H9 (cell line): ENCODE data around the gene TMEM92. TPM values are rescaled to one million over a fixed set of nuclear protein-coding genes. Genes with fewer than 3 reads are reported as not detected.

Experiments
- DNase-seq: peaks from one replicate; pipeline ENCODE4 v3.0.0-alpha.2; 2017
- H2AFZ ChIP-seq: one replicate; pipeline ENCODE4 v1.6.1; 2013; ENCODE audit warnings: mild to moderate bottlenecking, low read length, control low read depth, moderate library complexity
- H2AK5ac ChIP-seq: 2 replicates; pipeline ENCODE4 v1.6.1; 2013; ENCODE audit warnings: low read length, control low read depth, mixed read lengths; ENCODE audit not compliant: insufficient read length
- H2BK120ac ChIP-seq: one replicate; pipeline ENCODE4 v1.6.1; 2013; ENCODE audit warnings: low read depth, mild to moderate bottlenecking, low read length, control low read depth, inconsistent platforms; ENCODE audit not compliant: poor library complexity, severe bottlenecking
- H2BK12ac ChIP-seq: 2 replicates; pipeline ENCODE4 v1.6.1; 2013; ENCODE audit warnings: low read length, control low read depth, mixed read lengths, low read depth; ENCODE audit not compliant: insufficient read length
- H2BK15ac ChIP-seq: 2 replicates; pipeline ENCODE4 v1.6.1; 2013; ENCODE audit warnings: low read depth, low read length, control low read depth
- H2BK20ac ChIP-seq: one replicate; pipeline ENCODE4 v1.6.1; 2013; ENCODE audit warnings: low read depth, mild to moderate bottlenecking, low read length, control low read depth, inconsistent platforms; ENCODE audit not compliant: poor library complexity, severe bottlenecking
- H2BK5ac ChIP-seq: 2 replicates; pipeline ENCODE4 v1.6.1; 2013; ENCODE audit warnings: low read length, control low read depth, mixed read lengths; ENCODE audit not compliant: insufficient read length
- H3K14ac ChIP-seq: 2 replicates; pipeline ENCODE4 v1.6.1; 2013; ENCODE audit warnings: low read length, control low read depth; ENCODE audit not compliant: insufficient read depth
- H3K18ac ChIP-seq: 2 replicates; pipeline ENCODE4 v1.6.1; 2013; ENCODE audit warnings: low read depth, mild to moderate bottlenecking, mixed read lengths, low read length, control low read depth; ENCODE audit not compliant: insufficient read length
- H3K23ac ChIP-seq: 2 replicates; pipeline ENCODE4 v1.6.1; 2013; ENCODE audit warnings: low read length, control low read depth, mixed read lengths, low read depth; ENCODE audit not compliant: insufficient read length
- H3K23me2 ChIP-seq: 2 replicates; pipeline ENCODE4 v1.6.1; 2013; ENCODE audit warnings: low read depth, mild to moderate bottlenecking, mixed read lengths, low read length, control low read depth; ENCODE audit not compliant: insufficient read length, poor library complexity, severe bottlenecking
- H3K27ac ChIP-seq: 2 replicates; pipeline ENCODE4 v1.5.1; 2013; ENCODE audit warnings: low read length, control low read depth, mixed read lengths, low read depth; ENCODE audit not compliant: insufficient read length
- H3K27me3 ChIP-seq: 2 replicates; pipeline ENCODE4 v1.6.1; 2013; ENCODE audit warnings: low read length, control low read depth, inconsistent platforms; ENCODE audit not compliant: insufficient read depth
- H3K4ac ChIP-seq: 2 replicates; pipeline ENCODE4 v1.6.1; 2013; ENCODE audit warnings: low read depth, mild to moderate bottlenecking, control low read depth, inconsistent platforms, low read length, moderate library complexity
- H3K4me1 ChIP-seq: 2 replicates; pipeline ENCODE4 v1.6.1; 2013; ENCODE audit warnings: low read length, control low read depth, inconsistent platforms; ENCODE audit not compliant: insufficient read depth
- H3K4me2 ChIP-seq: 2 replicates; pipeline ENCODE4 v1.6.1; 2013; ENCODE audit warnings: low read length, control low read depth, mixed read lengths; ENCODE audit not compliant: insufficient read length, insufficient read depth
- H3K56ac ChIP-seq: 2 replicates; pipeline ENCODE4 v1.6.1; 2013; ENCODE audit warnings: low read depth, mild to moderate bottlenecking, mixed read lengths, low read length, control low read depth; ENCODE audit not compliant: insufficient read length
- H3K79me1 ChIP-seq: 2 replicates; pipeline ENCODE4 v1.6.1; 2013; ENCODE audit warnings: low read depth, mild to moderate bottlenecking, moderate library complexity, low read length, control low read depth, inconsistent platforms; ENCODE audit not compliant: insufficient read depth, poor library complexity, severe bottlenecking
- H3K79me2 ChIP-seq: 2 replicates; pipeline ENCODE4 v1.6.1; 2013; ENCODE audit warnings: low read length, control low read depth, inconsistent platforms; ENCODE audit not compliant: insufficient read depth
- H3K9ac ChIP-seq: 2 replicates; pipeline ENCODE4 v1.6.1; 2013; ENCODE audit warnings: low read length, control low read depth, mixed read lengths; ENCODE audit not compliant: insufficient read length; ENCODE audit errors: extremely low read depth
- H3K9me3 ChIP-seq: one replicate; pipeline ENCODE4 v1.6.1; 2013; ENCODE audit warnings: low read depth, low read length, inconsistent platforms; ENCODE audit not compliant: control insufficient read depth
- H3T11ph ChIP-seq: one replicate; pipeline ENCODE4 v1.6.1; 2013; ENCODE audit warnings: mild to moderate bottlenecking, low read length, control low read depth, inconsistent platforms
- H4K20me1 ChIP-seq: one replicate; pipeline ENCODE4 v1.6.1; 2013; ENCODE audit not compliant: control insufficient read depth, insufficient read length, insufficient read depth
- H4K5ac ChIP-seq: 2 replicates; pipeline ENCODE4 v1.6.1; 2013; ENCODE audit warnings: low read depth, mild to moderate bottlenecking, mixed read lengths, low read length, control low read depth; ENCODE audit not compliant: insufficient read length
- H4K8ac ChIP-seq: replicated peaks from 2 replicates; pipeline ENCODE4 v1.6.1; 2013; ENCODE audit warnings: low read length, control low read depth, mixed read lengths, low read depth; ENCODE audit not compliant: insufficient read length
- H4K91ac ChIP-seq: 2 replicates; pipeline ENCODE4 v1.6.1; 2013; ENCODE audit warnings: low read depth, mild to moderate bottlenecking, moderate library complexity, mixed read lengths, low read length, control low read depth; ENCODE audit not compliant: insufficient read length
- H3K27ac Mint-ChIP-seq, 3 experiments: 2 replicates in 2 of 3; 3 replicates in 1 of 3; pipeline ENCODE4 v1.8.0; 2020 to 2021; ENCODE audit warnings: mixed read lengths in 3 of 3, mild to moderate bottlenecking in 1 of 3, moderate library complexity in 1 of 3
- H3K27me3 Mint-ChIP-seq: 2 replicates; pipeline ENCODE4 v1.8.0; 2021; ENCODE audit warnings: low read depth, mild to moderate bottlenecking, moderate library complexity, mixed read lengths
- H3K36me3 Mint-ChIP-seq, 3 experiments: 2 replicates in 2 of 3; 3 replicates in 1 of 3; pipeline ENCODE4 v1.8.0; 2020 to 2021; ENCODE audit warnings: low read depth in 3 of 3, mixed read lengths in 3 of 3; ENCODE audit not compliant: insufficient read depth in 1 of 3
- H3K4me1 Mint-ChIP-seq, 2 experiments: 2 replicates each; pipeline ENCODE4 v1.8.0; 2020; ENCODE audit warnings: mixed read lengths in 2 of 2
- H3K4me3 Mint-ChIP-seq, 2 experiments: 2 replicates in 1 of 2; 3 replicates in 1 of 2; pipeline ENCODE4 v1.8.0; 2020 to 2021; ENCODE audit warnings: mild to moderate bottlenecking in 2 of 2, mixed read lengths in 2 of 2, moderate library complexity in 1 of 2
- H3K9me3 Mint-ChIP-seq, 2 experiments: 2 replicates in 1 of 2; 3 replicates in 1 of 2; pipeline ENCODE4 v1.8.0; 2020; ENCODE audit warnings: mild to moderate bottlenecking in 2 of 2, mixed read lengths in 2 of 2, moderate library complexity in 1 of 2
- WGBS: extraction: QIAGEN DNeasy Blood & Tissue Kit; methylation state at CpG from one replicate; pipeline ENCODE4 v1.1.7; 2013; ENCODE audit warnings: missing lambda C conversion rate, low lambda C conversion rate, mixed read lengths; ENCODE audit not compliant: insufficient read length; ENCODE audit errors: extremely low coverage; 5-methylcytosine and 5-hydroxymethylcytosine counted together
- total RNA-seq: library from RNA; stranded (reverse); gene quantifications from 2 replicates; pipeline ENCODE4 v1.2.1, GENCODE V29; 2021
- TF ChIP-seq, protein P1 (sequence below): fragments of 200-600 bp; sonication (generic); conservative IDR thresholded peaks from 3 replicates; pipeline ENCODE4 v1.8.0; 2021; ENCODE audit warnings: antibody characterized with exemption, mild to moderate bottlenecking

The TMEM92 gene
- total RNA-seq, 1 experiment from 2014 or later, result 10.9 TPM

- Histone ChIP-seq H4K20me1 (peaks cover 1% of the 10 kb centered on the region), H3K23ac (no peak overlapping the region), H2BK15ac (no peak overlapping the region), H3K9me3 (no peaks in the 10 kb centered on the region), H2AFZ (no peak overlapping the region), H2BK20ac (no peak overlapping the region), H3K18ac (no peak overlapping the region), H4K5ac (no peak overlapping the region), H3K79me1 (no peaks in the 10 kb centered on the region), H3K23me2 (no peaks in the 10 kb centered on the region), H3K14ac (no peak overlapping the region), H3K9ac (no peak overlapping the region), H3K27ac (no peak overlapping the region), H4K8ac (no peak overlapping the region), H3K27me3 (no peaks in the 10 kb centered on the region), H4K91ac (no peak overlapping the region), H2BK5ac (no peak overlapping the region), H2BK120ac (no peak overlapping the region), H3K56ac (no peak overlapping the region), H3K4me2 (no peak overlapping the region), H3T11ph (no peak overlapping the region), H2BK12ac (no peak overlapping the region), H2AK5ac (no peak overlapping the region), H3K4me1 (peaks cover 5% of the 10 kb centered on the region; the same call in 1 of the 2 replicates), H3K4ac (no peak overlapping the region), H3K79me2 (no peaks in the 10 kb centered on the region)
- Mint-ChIP-seq H3K4me3 (no peak overlapping the region), H3K36me3 (no peaks in the 10 kb centered on the region; a peak in 1 of 7 replicates), H3K9me3 (no peaks in the 10 kb centered on the region), H3K4me1 (peaks cover 15 to 21% of the 10 kb centered on the region in 2 experiments), H3K27ac (no peak overlapping the region), H3K27me3 (peaks cover 11% of the 10 kb centered on the region)
- TF ChIP-seq, protein P1, sequence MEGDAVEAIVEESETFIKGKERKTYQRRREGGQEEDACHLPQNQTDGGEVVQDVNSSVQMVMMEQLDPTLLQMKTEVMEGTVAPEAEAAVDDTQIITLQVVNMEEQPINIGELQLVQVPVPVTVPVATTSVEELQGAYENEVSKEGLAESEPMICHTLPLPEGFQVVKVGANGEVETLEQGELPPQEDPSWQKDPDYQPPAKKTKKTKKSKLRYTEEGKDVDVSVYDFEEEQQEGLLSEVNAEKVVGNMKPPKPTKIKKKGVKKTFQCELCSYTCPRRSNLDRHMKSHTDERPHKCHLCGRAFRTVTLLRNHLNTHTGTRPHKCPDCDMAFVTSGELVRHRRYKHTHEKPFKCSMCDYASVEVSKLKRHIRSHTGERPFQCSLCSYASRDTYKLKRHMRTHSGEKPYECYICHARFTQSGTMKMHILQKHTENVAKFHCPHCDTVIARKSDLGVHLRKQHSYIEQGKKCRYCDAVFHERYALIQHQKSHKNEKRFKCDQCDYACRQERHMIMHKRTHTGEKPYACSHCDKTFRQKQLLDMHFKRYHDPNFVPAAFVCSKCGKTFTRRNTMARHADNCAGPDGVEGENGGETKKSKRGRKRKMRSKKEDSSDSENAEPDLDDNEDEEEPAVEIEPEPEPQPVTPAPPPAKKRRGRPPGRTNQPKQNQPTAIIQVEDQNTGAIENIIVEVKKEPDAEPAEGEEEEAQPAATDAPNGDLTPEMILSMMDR, result no peak
- WGBS, result no CpG with 5 or more reads among the region's 3 CpGs
- DNase-seq, result no peak
Observed at GRCh38 chr17:50292465-50292864, 18.2 kb downstream of the TMEM92 start.
